RWPE2 (cell line): ENCODE measurements around the gene HS3ST2.
A peak's percentile ranks its signal among the peaks of the same experiment; 100 is the strongest.
"Not testable (repeated sequence)": the region's sequence is repeated elsewhere in the genome, so short reads cannot be mapped to it uniquely, and the experiment has no call there.

Experiments
- ATAC-seq: fragments of 200-7000 bp; cut with Tn5 transposase; 3 replicates; pipeline ENCODE4 v1.9.1; 2021; ENCODE audit warnings: low read depth
- DNase-seq: peaks from one replicate; pipeline ENCODE4 v3.0.0-alpha.2; 2020; ENCODE audit warnings: low spot score
- H3K27ac ChIP-seq: fragments of 450-650 bp; 2 replicates; pipeline ENCODE4 v1.5.1; 2017; ENCODE audit warnings: mild to moderate bottlenecking; ENCODE audit not compliant: poor library complexity, severe bottlenecking
- H3K27me3 ChIP-seq: fragments of 250-450 bp; sonication (Bioruptor Pico); 2 replicates; pipeline ENCODE4 v1.5.1; 2021; ENCODE audit warnings: mild to moderate bottlenecking, moderate library complexity; ENCODE audit not compliant: insufficient read depth, poor library complexity, severe bottlenecking
- H3K36me3 ChIP-seq: fragments of 250-450 bp; sonication (Bioruptor Pico); 2 replicates; pipeline ENCODE4 v1.5.1; 2020; ENCODE audit warnings: low read depth, mild to moderate bottlenecking, moderate library complexity
- H3K4me1 ChIP-seq: fragments of 250-450 bp; sonication (Bioruptor Pico); 2 replicates; pipeline ENCODE4 v1.5.1; 2021; ENCODE audit warnings: mild to moderate bottlenecking, moderate library complexity; ENCODE audit not compliant: insufficient read depth, poor library complexity, severe bottlenecking
- H3K4me3 ChIP-seq: fragments of 250-450 bp; sonication (Bioruptor Pico); 2 replicates; pipeline ENCODE4 v1.5.1; 2021; ENCODE audit warnings: mild to moderate bottlenecking, moderate library complexity; ENCODE audit not compliant: severe bottlenecking
- H3K9me3 ChIP-seq: fragments of 250-450 bp; sonication (Bioruptor Pico); 2 replicates; pipeline ENCODE4 v1.5.1; 2021; ENCODE audit warnings: mild to moderate bottlenecking, moderate library complexity; ENCODE audit not compliant: severe bottlenecking
- TF ChIP-seq, protein P1 (sequence below): fragments of 450-650 bp; IDR thresholded peaks from one replicate; pipeline ENCODE4 v1.5.1; 2017; ENCODE audit warnings: mild to moderate bottlenecking, moderate library complexity; ENCODE audit not compliant: poor library complexity, severe bottlenecking

HS3ST2 gene

DNA sequence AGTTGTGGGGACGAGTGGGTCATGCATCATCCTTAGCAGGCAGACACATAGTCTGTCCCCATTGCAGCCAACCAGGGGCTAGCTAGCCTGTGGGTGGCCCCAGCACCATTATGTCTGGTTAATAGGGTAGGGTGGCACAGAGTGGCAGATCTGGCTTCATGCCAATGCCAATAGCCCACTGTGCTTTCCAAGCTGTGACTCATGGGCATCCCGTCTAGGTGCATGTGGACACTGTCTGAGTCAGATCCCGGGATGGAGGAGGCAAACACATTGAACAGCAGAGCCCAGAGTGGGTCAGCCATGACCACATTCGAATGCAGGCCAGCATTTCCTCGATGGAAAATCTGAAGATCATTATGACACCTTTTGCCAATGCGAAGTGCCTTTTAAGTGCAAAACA lies 2.5 kb downstream of the HS3ST2 start:
- Histone ChIP-seq H3K27ac (no peak overlapping the region), H3K27me3 (no peaks in the 10 kb centered on the region), H3K36me3 (no peaks in the 10 kb centered on the region), H3K4me3 (no peak overlapping the region), H3K9me3 (no peaks in the 10 kb centered on the region), H3K4me1 (peaks cover 3% of the 10 kb centered on the region)
- DNase-seq (peak; percentile 77), ATAC-seq (peak; percentile 57)
- TF ChIP-seq, protein P1, sequence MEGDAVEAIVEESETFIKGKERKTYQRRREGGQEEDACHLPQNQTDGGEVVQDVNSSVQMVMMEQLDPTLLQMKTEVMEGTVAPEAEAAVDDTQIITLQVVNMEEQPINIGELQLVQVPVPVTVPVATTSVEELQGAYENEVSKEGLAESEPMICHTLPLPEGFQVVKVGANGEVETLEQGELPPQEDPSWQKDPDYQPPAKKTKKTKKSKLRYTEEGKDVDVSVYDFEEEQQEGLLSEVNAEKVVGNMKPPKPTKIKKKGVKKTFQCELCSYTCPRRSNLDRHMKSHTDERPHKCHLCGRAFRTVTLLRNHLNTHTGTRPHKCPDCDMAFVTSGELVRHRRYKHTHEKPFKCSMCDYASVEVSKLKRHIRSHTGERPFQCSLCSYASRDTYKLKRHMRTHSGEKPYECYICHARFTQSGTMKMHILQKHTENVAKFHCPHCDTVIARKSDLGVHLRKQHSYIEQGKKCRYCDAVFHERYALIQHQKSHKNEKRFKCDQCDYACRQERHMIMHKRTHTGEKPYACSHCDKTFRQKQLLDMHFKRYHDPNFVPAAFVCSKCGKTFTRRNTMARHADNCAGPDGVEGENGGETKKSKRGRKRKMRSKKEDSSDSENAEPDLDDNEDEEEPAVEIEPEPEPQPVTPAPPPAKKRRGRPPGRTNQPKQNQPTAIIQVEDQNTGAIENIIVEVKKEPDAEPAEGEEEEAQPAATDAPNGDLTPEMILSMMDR: no peak

- H3K4me3 ChIP-seq, H3K9me3 ChIP-seq, H3K27ac ChIP-seq, DNase-seq, H3K27me3 ChIP-seq, H3K36me3 ChIP-seq, ATAC-seq, H3K4me1 ChIP-seq: not testable (repeated sequence)
These were observed 4.8 kb downstream of the HS3ST2 start for GRCh38 chr16:22818736-22819135.

- no peaks in the 10 kb centered on the region for H3K36me3 ChIP-seq
- H3K4me3 ChIP-seq: no peak overlapping the region
- TF ChIP-seq, protein P1: no peak
- no peaks in the 10 kb centered on the region for H3K4me1 ChIP-seq
- no peak overlapping the region for H3K27ac ChIP-seq
- no peak for ATAC-seq
- DNase-seq: no peak
- no peaks in the 10 kb centered on the region for H3K27me3 ChIP-seq
- H3K9me3 ChIP-seq: no peaks in the 10 kb centered on the region
These were observed 24.7 kb downstream of the HS3ST2 start for GRCh38 chr16:22838681-22839080.

DNA sequence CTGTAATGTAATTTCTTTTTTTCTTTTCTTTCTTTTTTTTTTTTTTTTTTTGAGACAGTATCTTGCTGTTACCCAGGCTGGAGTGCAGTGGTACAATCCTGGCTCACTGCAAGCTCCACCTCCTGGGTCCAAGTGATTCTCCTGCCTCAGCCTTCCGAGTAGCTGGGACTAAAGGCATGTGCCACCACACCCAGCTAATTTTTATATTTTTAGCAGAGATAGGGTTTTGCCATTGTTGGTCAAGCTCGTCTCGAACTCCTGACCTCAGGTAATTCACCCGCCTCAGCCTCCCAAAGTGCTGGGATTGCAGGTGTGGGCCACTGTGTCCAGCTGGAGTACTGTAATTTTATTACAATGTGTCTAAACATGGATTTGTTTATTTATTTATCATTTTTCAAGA lies 28.1 kb downstream of the HS3ST2 start:
- H3K4me3 ChIP-seq, H3K4me1 ChIP-seq, ATAC-seq, H3K27ac ChIP-seq, H3K27me3 ChIP-seq, H3K36me3 ChIP-seq, DNase-seq, H3K9me3 ChIP-seq: not testable (repeated sequence)

- H3K27ac ChIP-seq: no peak overlapping the region
- no peak overlapping the region for H3K4me3 ChIP-seq
- H3K27me3 ChIP-seq: no peaks in the 10 kb centered on the region
- TF ChIP-seq, protein P1: no peak
- no peaks in the 10 kb centered on the region for H3K9me3 ChIP-seq
- ATAC-seq (no peak), DNase-seq (no peak)
- H3K36me3 ChIP-seq: no peaks in the 10 kb centered on the region
- no peaks in the 10 kb centered on the region for H3K4me1 ChIP-seq
These were observed 29.2 kb downstream of the HS3ST2 start for GRCh38 chr16:22843122-22843521.

GRCh38 chr16:22843856-22844255 lies 29.9 kb downstream of the HS3ST2 start:
- Histone ChIP-seq H3K9me3 (no peaks in the 10 kb centered on the region), H3K36me3 (no peaks in the 10 kb centered on the region), H3K4me3 (no peak overlapping the region), H3K27ac (no peak overlapping the region), H3K4me1 (no peaks in the 10 kb centered on the region), H3K27me3 (no peaks in the 10 kb centered on the region)
- TF ChIP-seq, protein P1: no peak
- DNase-seq (no peak), ATAC-seq (no peak)
